K562 (cell line): ENCODE measurements around the gene HOMEZ. TPM values are rescaled to one million over a fixed set of nuclear protein-coding genes. Genes with fewer than 3 reads are reported as not detected.
A peak's percentile ranks its signal among the peaks of the same experiment; 100 is the strongest.

Experiments
- ARID4B ChIP-seq: sonication (generic); formaldehyde crosslinking; IDR thresholded peaks from 2 replicates; pipeline ENCODE4 v1.8.0; 2022; ENCODE audit warnings: mild to moderate bottlenecking, missing genetic modification reagents
- CEBPG ChIP-seq, 3 experiments: fragments of 200-800 bp in 1 of 3; sonication (Bioruptor generic) in 1 of 3; sonication (generic) in 1 of 3; formaldehyde crosslinking in 1 of 3; IDR thresholded peaks in 2 of 3; conservative IDR thresholded peaks in 1 of 3; 2 replicates each; pipeline versions ENCODE4 v1.6.1 to v1.8.0; 2016 to 2022; ENCODE audit warnings: missing compliant biosample characterization in 2 of 3, missing genetic modification characterization in 2 of 3, mild to moderate bottlenecking in 1 of 3, missing genetic modification reagents in 1 of 3
- CHCHD3 ChIP-seq: fragments of 250-450 bp; sonication (Bioruptor Pico); IDR thresholded peaks from 2 replicates; pipeline ENCODE4 v2.1.2; 2022; ENCODE audit warnings: mild to moderate bottlenecking
- CHD2 ChIP-seq: IDR thresholded peaks from 2 replicates; pipeline ENCODE4 v1.6.1; 2011; ENCODE audit warnings: low read depth, low read length
- HDAC1 ChIP-seq, 2 experiments: fragments of 450-650 bp; IDR thresholded peaks; 2 replicates each; pipeline ENCODE4 v1.6.1; 2016 to 2017; ENCODE audit warnings: inconsistent platforms in 1 of 2, mild to moderate bottlenecking in 1 of 2, moderate library complexity in 1 of 2
- HDAC2 ChIP-seq: fragments of 450-650 bp; IDR thresholded peaks from 2 replicates; pipeline ENCODE4 v1.6.1; 2016; ENCODE audit warnings: mild to moderate bottlenecking
- IRF1 ChIP-seq: sonication (generic); formaldehyde crosslinking; IDR thresholded peaks from 2 replicates; pipeline ENCODE4 v1.8.0; 2022; ENCODE audit warnings: missing genetic modification reagents, mild to moderate bottlenecking, borderline replicate concordance
- MAZ ChIP-seq, 2 experiments: fragments of 450-650 bp in 1 of 2; sonication (generic) in 1 of 2; formaldehyde crosslinking; IDR thresholded peaks in 1 of 2; conservative IDR thresholded peaks in 1 of 2; 2 replicates each; pipeline versions ENCODE4 v1.4.0 to v1.5.0; 2020; ENCODE audit warnings: mild to moderate bottlenecking in 1 of 2, missing genetic modification reagents in 1 of 2
- NELFE ChIP-seq: IDR thresholded peaks from 2 replicates; pipeline ENCODE4 v1.6.1; 2011; ENCODE audit warnings: mild to moderate bottlenecking; ENCODE audit not compliant: insufficient read depth, insufficient read length
- NR1H2 ChIP-seq: sonication (generic); formaldehyde crosslinking; IDR thresholded peaks from 2 replicates; pipeline ENCODE4 v1.4.0; 2020; ENCODE audit warnings: mild to moderate bottlenecking, missing genetic modification reagents
- NR3C1 ChIP-seq: sonication (generic); formaldehyde crosslinking; IDR thresholded peaks from 2 replicates; pipeline ENCODE4 v1.8.1; 2022; ENCODE audit warnings: missing genetic modification reagents
- PHF20 ChIP-seq: fragments of 450-650 bp; IDR thresholded peaks from 2 replicates; pipeline ENCODE4 v1.6.1; 2018; ENCODE audit not compliant: partially characterized antibody
- PHF21A ChIP-seq: fragments of 450-650 bp; IDR thresholded peaks from 2 replicates; pipeline ENCODE4 v1.6.1; 2017; ENCODE audit warnings: low read depth, borderline replicate concordance
- PHF8 ChIP-seq: fragments of 200-600 bp; sonication (generic); IDR thresholded peaks from 2 replicates; pipeline ENCODE4 v1.6.1; 2012; ENCODE audit warnings: mixed run types, mild to moderate bottlenecking, inconsistent platforms, low read length, moderate library complexity, borderline replicate concordance
- POLR2B ChIP-seq: fragments of 450-650 bp; IDR thresholded peaks from 2 replicates; pipeline ENCODE4 v1.6.1; 2018; ENCODE audit warnings: low read depth; ENCODE audit not compliant: partially characterized antibody
- RNF2 ChIP-seq: sonication (generic); IDR thresholded peaks from 2 replicates; pipeline ENCODE4 v1.6.1; 2016
- SP1 ChIP-seq: sonication (generic); formaldehyde crosslinking; IDR thresholded peaks from 2 replicates; pipeline ENCODE4 v1.8.1; 2022; ENCODE audit warnings: mild to moderate bottlenecking, missing genetic modification reagents
- SUPT5H ChIP-seq: fragments of 450-650 bp; IDR thresholded peaks from 2 replicates; pipeline ENCODE4 v1.6.1; 2016
- TAF7 ChIP-seq: fragments of 450-650 bp; IDR thresholded peaks from 2 replicates; pipeline ENCODE4 v1.6.1; 2016; ENCODE audit warnings: missing genetic modification characterization, missing compliant biosample characterization
- TBP ChIP-seq: optimal IDR thresholded peaks from 2 replicates; pipeline ENCODE3; 2011; ENCODE audit warnings: low read depth, low read length, improper control_type of control experiment
- ZNF217 ChIP-seq: sonication (generic); formaldehyde crosslinking; IDR thresholded peaks from 2 replicates; pipeline ENCODE4 v1.8.0; 2022; ENCODE audit warnings: mild to moderate bottlenecking, missing genetic modification reagents
- ZNF589 ChIP-seq: fragments of 200-800 bp; sonication (Bioruptor generic); IDR thresholded peaks from 2 replicates; pipeline ENCODE4 v1.6.1; 2016; ENCODE audit warnings: low read depth, missing genetic modification characterization, missing compliant biosample characterization
- ZNF830 ChIP-seq: fragments of 250-450 bp; sonication (Bioruptor Pico); IDR thresholded peaks from 2 replicates; pipeline ENCODE4 v1.5.0; 2021; ENCODE audit warnings: mild to moderate bottlenecking
- polyA plus RNA-seq, 8 experiments: library from polyadenylated mRNA; depleted of rRNA in 4 of 8; stranded (reverse) in 5 of 8; unstranded in 3 of 8; fragments of >200 nt; fragmentation: Nextera tagmentation in 2 of 8; fragmentation: Illumina TruSeq in 1 of 8; extraction: Ambion mirVana in 2 of 8; extraction: Trizol in 1 of 8; gene quantifications; 2 replicates each; pipeline versions ENCODE4 v1.2.1 to v1.2.3, GENCODE V29; 2011 to 2014; ENCODE audit warnings: inconsistent platforms in 1 of 8, missing spikeins in 1 of 8
- total RNA-seq, 7 experiments: library from RNA; depleted of rRNA in 6 of 7; stranded (reverse); fragments of >200 nt in 6 of 7; fragmentation: Illumina TruSeq in 2 of 7; extraction: Trizol in 2 of 7; gene quantifications; 2 replicates each; pipeline versions ENCODE4 v1.2.1 to v1.2.3, GENCODE V29; 2011 to 2021; ENCODE audit warnings: low replicate concordance in 1 of 7
- TF ChIP-seq, protein P1 (sequence below): fragments of 200-800 bp; sonication (Bioruptor generic); IDR thresholded peaks from 2 replicates; pipeline ENCODE4 v1.6.1; 2017; ENCODE audit warnings: missing genetic modification characterization, missing compliant biosample characterization

The HOMEZ gene
- total and polyA plus RNA-seq, 9 of the 15 experiments (the other 6 are each of a cell fraction or from before 2014, with no cell fraction given), result 3.0 to 30.2 (median 16.9) TPM

DNA sequence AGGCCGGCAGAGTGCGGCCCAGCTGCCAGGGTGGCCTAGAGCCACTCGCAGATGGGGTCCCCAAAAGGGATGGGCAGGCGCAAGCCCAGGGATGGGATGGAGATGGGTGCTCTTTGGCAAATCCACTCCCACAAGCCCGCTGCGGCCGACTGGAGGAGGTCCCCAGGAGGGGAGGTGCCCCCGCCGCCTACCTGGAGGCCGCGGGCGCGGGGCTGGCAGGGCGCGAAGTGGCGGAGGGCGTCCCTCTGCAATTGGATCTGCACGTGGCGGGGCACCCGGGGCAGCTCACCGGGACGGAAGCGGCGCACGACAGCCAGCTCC, 16.0 kb upstream of the HOMEZ start (continued):
- TF ChIP-seq CHCHD3 (peak; percentile 52; the same call in 1 of the 2 replicates), ARID4B (CRISPR knock-in tag) (0 out of 2 replicates have a peak, but pooled peaks have one; percentile 25), TAF7 (peak; percentile 57), IRF1 (CRISPR knock-in tag) (no peak), ZNF589 (peak; percentile 18; the same call in 1 of the 2 replicates), MAZ (CRISPR knock-in tag; conservative IDR thresholded peaks at IDR 0.05 in 1 of 2, IDR thresholded peaks at IDR 0.05 in 1 of 2) (peak in 1 of 2 experiments; percentile 38; a peak in 1 of 4 replicates), CEBPG (CRISPR knock-in tag; IDR thresholded peaks at IDR 0.05) (0 out of 2 replicates have a peak, but pooled peaks have one; percentile 12), CEBPG (tag; conservative IDR thresholded peaks at IDR 0.05 in 1 of 2, IDR thresholded peaks at IDR 0.05 in 1 of 2) (no peak), NELFE (no peak), NR1H2 (CRISPR knock-in tag) (peak; percentile 73; the same call in 1 of the 2 replicates), POLR2B (peak; percentile 72), PHF8 (peak; percentile 71), HDAC1 (IDR thresholded peaks at IDR 0.05) (peak in 1 of 2 experiments; percentile 79; a peak in 2 of 4 replicates), PHF20 (peak; percentile 30), SUPT5H (peak; percentile 83), NR3C1 (CRISPR knock-in tag) (peak; percentile 62; the same call in 1 of the 2 replicates), PHF21A (no peak), ZNF217 (no peak), HDAC2 (peak; percentile 25; the same call in 1 of the 2 replicates), ZNF830 (CRISPR knock-in tag) (peak; percentile 86; the same call in 1 of the 2 replicates), CHD2 (no peak), RNF2 (0 out of 2 replicates have a peak, but pooled peaks have one; percentile 14), TBP (peak; percentile 14), SP1 (peak; percentile 6; the same call in 1 of the 2 replicates)
- TF ChIP-seq, protein P1, sequence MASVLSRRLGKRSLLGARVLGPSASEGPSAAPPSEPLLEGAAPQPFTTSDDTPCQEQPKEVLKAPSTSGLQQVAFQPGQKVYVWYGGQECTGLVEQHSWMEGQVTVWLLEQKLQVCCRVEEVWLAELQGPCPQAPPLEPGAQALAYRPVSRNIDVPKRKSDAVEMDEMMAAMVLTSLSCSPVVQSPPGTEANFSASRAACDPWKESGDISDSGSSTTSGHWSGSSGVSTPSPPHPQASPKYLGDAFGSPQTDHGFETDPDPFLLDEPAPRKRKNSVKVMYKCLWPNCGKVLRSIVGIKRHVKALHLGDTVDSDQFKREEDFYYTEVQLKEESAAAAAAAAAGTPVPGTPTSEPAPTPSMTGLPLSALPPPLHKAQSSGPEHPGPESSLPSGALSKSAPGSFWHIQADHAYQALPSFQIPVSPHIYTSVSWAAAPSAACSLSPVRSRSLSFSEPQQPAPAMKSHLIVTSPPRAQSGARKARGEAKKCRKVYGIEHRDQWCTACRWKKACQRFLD (CRISPR knock-in tag), result 0 out of 2 replicates have a peak, but pooled peaks have one; percentile 68
